ENCODE results near the gene BCAS3. TPM values are rescaled to one million over a fixed set of nuclear protein-coding genes. Genes with fewer than 3 reads are reported as not detected.

BCAS3 gene
- total RNA-seq, 1 donor from 2014 or later: 44.8 TPM

GRCh38 chr17:61414936-61415251, 737.2 kb downstream of the BCAS3 start:
- H3K27me3 Mint-ChIP-seq (ENCODE audit: unreplicated experiment): peaks cover 7% of the 10 kb centered on the region
- peaks cover 5% of the 10 kb centered on the region for H3K36me3 Mint-ChIP-seq (ENCODE audit: unreplicated experiment)
- no peak overlapping the region for H3K4me3 Mint-ChIP-seq (ENCODE audit: unreplicated experiment)
- no peak for DNase-seq
- H3K27ac Mint-ChIP-seq (ENCODE audit: unreplicated experiment): no peak overlapping the region
- peaks cover 6% of the 10 kb centered on the region for H3K4me1 Mint-ChIP-seq (ENCODE audit: low read depth, unreplicated experiment)
- TF ChIP-seq, protein P1, sequence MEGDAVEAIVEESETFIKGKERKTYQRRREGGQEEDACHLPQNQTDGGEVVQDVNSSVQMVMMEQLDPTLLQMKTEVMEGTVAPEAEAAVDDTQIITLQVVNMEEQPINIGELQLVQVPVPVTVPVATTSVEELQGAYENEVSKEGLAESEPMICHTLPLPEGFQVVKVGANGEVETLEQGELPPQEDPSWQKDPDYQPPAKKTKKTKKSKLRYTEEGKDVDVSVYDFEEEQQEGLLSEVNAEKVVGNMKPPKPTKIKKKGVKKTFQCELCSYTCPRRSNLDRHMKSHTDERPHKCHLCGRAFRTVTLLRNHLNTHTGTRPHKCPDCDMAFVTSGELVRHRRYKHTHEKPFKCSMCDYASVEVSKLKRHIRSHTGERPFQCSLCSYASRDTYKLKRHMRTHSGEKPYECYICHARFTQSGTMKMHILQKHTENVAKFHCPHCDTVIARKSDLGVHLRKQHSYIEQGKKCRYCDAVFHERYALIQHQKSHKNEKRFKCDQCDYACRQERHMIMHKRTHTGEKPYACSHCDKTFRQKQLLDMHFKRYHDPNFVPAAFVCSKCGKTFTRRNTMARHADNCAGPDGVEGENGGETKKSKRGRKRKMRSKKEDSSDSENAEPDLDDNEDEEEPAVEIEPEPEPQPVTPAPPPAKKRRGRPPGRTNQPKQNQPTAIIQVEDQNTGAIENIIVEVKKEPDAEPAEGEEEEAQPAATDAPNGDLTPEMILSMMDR (IDR thresholded peaks at IDR 0.05; ENCODE audit: partially characterized antibody, unreplicated experiment): no peak
- H3K9me3 Mint-ChIP-seq (ENCODE audit: unreplicated experiment): peaks cover 7% of the 10 kb centered on the region

- DNase-seq: no peak
- TF ChIP-seq, protein P1 (IDR thresholded peaks at IDR 0.05; ENCODE audit: partially characterized antibody, unreplicated experiment): no peak
- H3K9me3 Mint-ChIP-seq (ENCODE audit: unreplicated experiment): peaks cover 5% of the 10 kb centered on the region
- peaks cover 5% of the 10 kb centered on the region for H3K27me3 Mint-ChIP-seq (ENCODE audit: unreplicated experiment)
- no peak overlapping the region for H3K27ac Mint-ChIP-seq (ENCODE audit: unreplicated experiment)
- H3K4me1 Mint-ChIP-seq (ENCODE audit: low read depth, unreplicated experiment): peaks cover 6% of the 10 kb centered on the region
- peak overlapping the region; percentile 30 for H3K4me3 Mint-ChIP-seq (ENCODE audit: unreplicated experiment)
- peaks cover 5% of the 10 kb centered on the region for H3K36me3 Mint-ChIP-seq (ENCODE audit: unreplicated experiment)
These were observed 737.9 kb downstream of the BCAS3 start for GRCh38 chr17:61415374-61416210.

DNA sequence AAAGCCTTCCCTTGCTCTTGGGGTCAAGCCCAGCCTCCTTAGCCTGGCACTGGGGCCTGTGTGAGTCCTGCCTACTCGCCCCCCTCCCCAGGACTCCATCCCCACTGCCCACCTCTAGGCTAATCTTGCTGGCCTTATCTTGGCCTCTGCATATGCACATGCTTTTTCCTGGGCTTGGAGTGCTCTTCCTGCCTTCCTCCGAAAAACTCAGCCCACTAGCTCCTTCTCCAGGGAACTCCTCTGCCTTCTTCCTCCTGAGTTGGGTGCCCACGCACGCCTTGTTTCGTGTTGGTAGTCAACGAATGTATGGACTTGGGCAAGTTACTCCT, 738.5 kb downstream of the BCAS3 start:
- Mint-ChIP-seq H3K4me1 (ENCODE audit: low read depth, unreplicated experiment) (peaks cover 7% of the 10 kb centered on the region), H3K9me3 (ENCODE audit: unreplicated experiment) (peaks cover 5% of the 10 kb centered on the region), H3K27me3 (ENCODE audit: unreplicated experiment) (peaks cover 4% of the 10 kb centered on the region), H3K27ac (ENCODE audit: unreplicated experiment) (peak overlapping the region; percentile 48), H3K4me3 (ENCODE audit: unreplicated experiment) (peak overlapping the region; percentile 30), H3K36me3 (ENCODE audit: unreplicated experiment) (peaks cover 5% of the 10 kb centered on the region)
- no peak for DNase-seq
- TF ChIP-seq, protein P1 (IDR thresholded peaks at IDR 0.05; ENCODE audit: partially characterized antibody, unreplicated experiment): no peak

DNA sequence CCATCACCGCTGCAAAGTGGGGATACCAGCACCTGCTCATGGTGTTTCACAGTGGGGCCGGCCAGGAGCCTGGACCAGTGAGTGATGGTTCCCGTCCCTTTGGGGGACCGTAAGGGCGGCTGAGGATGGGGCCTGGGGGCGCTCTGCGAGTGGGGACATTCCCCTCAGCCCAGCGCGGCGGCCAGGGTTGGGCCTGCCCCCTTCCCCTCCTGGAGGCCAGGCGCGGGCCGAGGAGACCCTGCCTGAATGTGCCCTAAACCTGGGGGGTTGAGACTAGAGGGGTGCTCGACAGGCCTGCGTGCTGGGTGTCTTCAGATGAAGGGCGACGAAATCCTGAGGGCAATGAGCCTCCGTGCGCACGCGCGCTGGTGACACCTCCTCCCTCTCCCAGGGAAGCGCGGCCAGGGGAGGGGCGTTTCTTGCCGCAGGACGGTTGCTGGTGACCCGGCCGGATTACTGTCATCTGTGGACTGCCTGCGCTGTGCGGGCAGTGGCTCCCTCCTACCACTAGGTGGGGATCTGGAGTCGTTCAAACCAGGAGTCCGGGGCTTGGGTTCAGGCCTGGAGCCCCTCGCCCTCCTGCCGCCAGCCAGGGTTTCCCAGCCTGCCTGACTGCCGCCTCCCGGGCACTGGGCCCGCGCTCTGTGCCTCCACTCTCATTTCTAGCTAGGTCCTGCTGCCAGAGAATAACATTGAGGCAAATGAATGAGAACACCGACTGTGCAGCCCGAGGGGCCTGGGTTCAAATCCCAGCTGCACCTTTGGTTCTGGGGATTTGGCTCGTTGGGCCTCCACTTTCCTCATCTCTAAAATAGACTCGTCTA, 739.1 kb downstream of the BCAS3 start:
- H3K36me3 Mint-ChIP-seq (ENCODE audit: unreplicated experiment): peaks cover 5% of the 10 kb centered on the region
- H3K4me3 Mint-ChIP-seq (ENCODE audit: unreplicated experiment): peak overlapping the region; percentile 67
- H3K9me3 Mint-ChIP-seq (ENCODE audit: unreplicated experiment): peaks cover 5% of the 10 kb centered on the region
- H3K4me1 Mint-ChIP-seq (ENCODE audit: low read depth, unreplicated experiment): peaks cover 7% of the 10 kb centered on the region
- H3K27me3 Mint-ChIP-seq (ENCODE audit: unreplicated experiment): peaks cover 2% of the 10 kb centered on the region
- peak; percentile 96 for DNase-seq
- peak overlapping the region; percentile 48 for H3K27ac Mint-ChIP-seq (ENCODE audit: unreplicated experiment)
- TF ChIP-seq, protein P1 (IDR thresholded peaks at IDR 0.05; ENCODE audit: partially characterized antibody, unreplicated experiment): peak; percentile 96

- Mint-ChIP-seq H3K9me3 (ENCODE audit: unreplicated experiment) (peaks cover 5% of the 10 kb centered on the region), H3K4me1 (ENCODE audit: low read depth, unreplicated experiment) (peaks cover 5% of the 10 kb centered on the region), H3K4me3 (ENCODE audit: unreplicated experiment) (no peak overlapping the region), H3K27ac (ENCODE audit: unreplicated experiment) (no peak overlapping the region), H3K27me3 (ENCODE audit: unreplicated experiment) (peaks cover 2% of the 10 kb centered on the region), H3K36me3 (ENCODE audit: unreplicated experiment) (peaks cover 5% of the 10 kb centered on the region)
- DNase-seq: no peak
- TF ChIP-seq, protein P1 (IDR thresholded peaks at IDR 0.05; ENCODE audit: partially characterized antibody, unreplicated experiment): no peak
These were observed 740.8 kb downstream of the BCAS3 start for GRCh38 chr17:61418449-61418848.

All from glutamatergic neuron (in vitro differentiated cells).